OCI-LY7 (cell line): ENCODE data around the gene SMAP1. TPM values are rescaled to one million over a fixed set of nuclear protein-coding genes. Genes with fewer than 3 reads are reported as not detected.

ENCODE experiments used
- BruUV-seq: library from RNA; stranded (reverse); fragments of 400-500 nt; replicated peaks from 2 replicates; lab custom pipeline; 2021; lab: Mats Ljungman, UMichigan
- CTCF ChIA-PET: fragments of 300-600 bp; sonication (Branson Sonifier 250); formaldehyde crosslinking; loops from one replicate; lab custom pipeline; 2022; ENCODE audit warnings: antibody characterized with exemption; ENCODE audit not compliant: unreplicated experiment; lab: Charles Lee
- POLR2A ChIA-PET: fragments of 300-600 bp; sonication (Branson Sonifier 250); formaldehyde crosslinking; loops from one replicate; lab custom pipeline; 2022; ENCODE audit warnings: antibody characterized with exemption; lab: Charles Lee
- DNase-seq: peaks from one replicate; pipeline ENCODE4 v3.0.0-alpha.2; 2015; ENCODE audit warnings: low spot score
- H2AFZ ChIP-seq: fragments of 200-600 bp; sonication (generic), shearing (Covaris generic); 2 replicates; pipeline ENCODE4 v1.6.1; 2014; ENCODE audit warnings: mild to moderate bottlenecking, antibody characterized with exemption, low read length, moderate library complexity
- H3K27ac ChIP-seq: fragments of 200-600 bp; sonication (generic); 2 replicates; pipeline ENCODE4 v1.5.1; 2014; ENCODE audit warnings: mixed run types, low read depth, mild to moderate bottlenecking, moderate library complexity, low read length, inconsistent platforms; ENCODE audit not compliant: poor library complexity, severe bottlenecking
- H3K36me3 ChIP-seq: fragments of 200-600 bp; sonication (generic); 2 replicates; pipeline ENCODE4 v1.6.1; 2014; ENCODE audit warnings: mild to moderate bottlenecking, antibody characterized with exemption, low read length, moderate library complexity, mixed read lengths; ENCODE audit not compliant: insufficient read depth
- H3K4me1 ChIP-seq: fragments of 200-600 bp; sonication (generic); 2 replicates; pipeline ENCODE4 v1.5.1; 2014; ENCODE audit warnings: mild to moderate bottlenecking, low read length; ENCODE audit not compliant: insufficient read depth, poor library complexity, severe bottlenecking
- H3K4me2 ChIP-seq: fragments of 200-600 bp; sonication (generic); 2 replicates; pipeline ENCODE4 v1.6.1; 2014; ENCODE audit warnings: mild to moderate bottlenecking, low read length
- H3K4me3 ChIP-seq: fragments of 200-600 bp; sonication (generic); 2 replicates; pipeline ENCODE4 v1.5.1; 2014; ENCODE audit warnings: mild to moderate bottlenecking, low read depth, low read length; ENCODE audit not compliant: poor library complexity, severe bottlenecking
- H3K79me2 ChIP-seq: fragments of 200-600 bp; sonication (generic); 2 replicates; pipeline ENCODE4 v1.6.1; 2016; ENCODE audit warnings: low read depth, mild to moderate bottlenecking, low read length, moderate library complexity, mixed read lengths; ENCODE audit not compliant: insufficient read depth
- H3K9me2 ChIP-seq: fragments of 200-600 bp; sonication (generic); 2 replicates; pipeline ENCODE4 v1.6.1; 2016; ENCODE audit warnings: mild to moderate bottlenecking, low read length, mixed read lengths; ENCODE audit not compliant: insufficient read depth
- H3K9me3 ChIP-seq: fragments of 200-600 bp; sonication (generic); 2 replicates; pipeline ENCODE4 v1.6.1; 2014; ENCODE audit warnings: mild to moderate bottlenecking, mixed run types, low read length, mixed read lengths
- H4K20me1 ChIP-seq: fragments of 200-600 bp; sonication (generic); 2 replicates; pipeline ENCODE4 v1.6.1; 2014; ENCODE audit warnings: mild to moderate bottlenecking, antibody characterized with exemption, low read length, moderate library complexity, mixed read lengths; ENCODE audit not compliant: insufficient read depth
- EZH2phosphoT487 ChIP-seq: fragments of 200-600 bp; sonication (generic); IDR thresholded peaks from 2 replicates; pipeline ENCODE4 v1.6.1; 2018; ENCODE audit warnings: low read depth, borderline replicate concordance, mild to moderate bottlenecking, mixed run types, antibody characterized with exemption, low read length, moderate library complexity, mixed read lengths
- intact Hi-C: fragments of 100-400 bp; cut with micrococcal nuclease; formaldehyde crosslinking; loops from one replicate; pipeline ENCODE4 v1.10.0; 2022; ENCODE audit not compliant: unreplicated experiment
- total RNA-seq, 2 experiments: library from RNA; depleted of rRNA in 1 of 2; stranded (reverse); fragments of >200 nt in 1 of 2; shearing (Covaris generic) in 1 of 2; gene quantifications; 2 replicates each; pipeline ENCODE4 v1.2.3, GENCODE V29; 2014 to 2022
- TF ChIP-seq, protein P1 (sequence below): fragments of 200-600 bp; sonication (generic); conservative IDR thresholded peaks from 2 replicates; pipeline ENCODE4 v1.5.1; 2014; ENCODE audit warnings: mild to moderate bottlenecking, antibody characterized with exemption, low read length, moderate library complexity, mixed read lengths

SMAP1 gene
- total RNA-seq, 2 experiments from 2014 or later, result 15.1 to 28.9 TPM

- H3K9me3 ChIP-seq, result peaks cover 4% of the 10 kb centered on the region; the same call in 1 of the 2 replicates
- no peaks in the 10 kb centered on the region for H3K4me1 ChIP-seq
- ChIA-PET POLR2A (interaction anchor here (0.9 kb wide), 1 partner anchor 15 kb away, joined by 3 read pairs; no protein-coding TSS in a partner anchor), CTCF (interaction anchor here (0.6 kb wide), 1 partner anchor 151 kb away, joined by 3 read pairs; no protein-coding TSS in a partner anchor)
- no TSS peak for BruUV-seq
- TF ChIP-seq, protein P1, sequence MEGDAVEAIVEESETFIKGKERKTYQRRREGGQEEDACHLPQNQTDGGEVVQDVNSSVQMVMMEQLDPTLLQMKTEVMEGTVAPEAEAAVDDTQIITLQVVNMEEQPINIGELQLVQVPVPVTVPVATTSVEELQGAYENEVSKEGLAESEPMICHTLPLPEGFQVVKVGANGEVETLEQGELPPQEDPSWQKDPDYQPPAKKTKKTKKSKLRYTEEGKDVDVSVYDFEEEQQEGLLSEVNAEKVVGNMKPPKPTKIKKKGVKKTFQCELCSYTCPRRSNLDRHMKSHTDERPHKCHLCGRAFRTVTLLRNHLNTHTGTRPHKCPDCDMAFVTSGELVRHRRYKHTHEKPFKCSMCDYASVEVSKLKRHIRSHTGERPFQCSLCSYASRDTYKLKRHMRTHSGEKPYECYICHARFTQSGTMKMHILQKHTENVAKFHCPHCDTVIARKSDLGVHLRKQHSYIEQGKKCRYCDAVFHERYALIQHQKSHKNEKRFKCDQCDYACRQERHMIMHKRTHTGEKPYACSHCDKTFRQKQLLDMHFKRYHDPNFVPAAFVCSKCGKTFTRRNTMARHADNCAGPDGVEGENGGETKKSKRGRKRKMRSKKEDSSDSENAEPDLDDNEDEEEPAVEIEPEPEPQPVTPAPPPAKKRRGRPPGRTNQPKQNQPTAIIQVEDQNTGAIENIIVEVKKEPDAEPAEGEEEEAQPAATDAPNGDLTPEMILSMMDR, result no peak
- no peak for TF ChIP-seq EZH2phosphoT487
- H3K79me2 ChIP-seq, result no peaks in the 10 kb centered on the region
- H3K27ac ChIP-seq, result no peak overlapping the region
- no peaks in the 10 kb centered on the region; the same call in 1 of the 2 replicates for H3K36me3 ChIP-seq
- no peaks in the 10 kb centered on the region for H4K20me1 ChIP-seq
- intact Hi-C loops, result no loop called here
- H3K9me2 ChIP-seq, result no peaks in the 10 kb centered on the region
- H2AFZ ChIP-seq, result no peak overlapping the region
- no peak overlapping the region for H3K4me3 ChIP-seq
- DNase-seq, result no peak
- no peak overlapping the region for H3K4me2 ChIP-seq
These were observed 181.8 kb downstream of the SMAP1 start for GRCh38 chr6:70849348-70850069.

GRCh38 chr6:70852667-70853246 lies 185.1 kb downstream of the SMAP1 start:
- intact Hi-C loops, result no loop called here
- no peak for DNase-seq
- H3K4me1 ChIP-seq, result peaks cover 17% of the 10 kb centered on the region
- CTCF ChIA-PET, result no interaction called here
- H3K9me2 ChIP-seq, result no peaks in the 10 kb centered on the region
- peaks cover 4% of the 10 kb centered on the region; the same call in 1 of the 2 replicates for H3K9me3 ChIP-seq
- no peak overlapping the region for H3K4me2 ChIP-seq
- H3K79me2 ChIP-seq, result no peaks in the 10 kb centered on the region
- no peaks in the 10 kb centered on the region for H4K20me1 ChIP-seq
- H3K36me3 ChIP-seq, result peaks cover under 1% of the 10 kb centered on the region; the same call in 1 of the 2 replicates
- no peak overlapping the region for H2AFZ ChIP-seq
- H3K27ac ChIP-seq, result no peak overlapping the region
- POLR2A ChIA-PET, result no interaction called here
- TF ChIP-seq, protein P1, result no peak
- TF ChIP-seq EZH2phosphoT487, result no peak
- no TSS peak for BruUV-seq
- no peak overlapping the region for H3K4me3 ChIP-seq
